RPMI7951 (cell line): ENCODE results near the gene SPPL3. TPM values are rescaled to one million over a fixed set of nuclear protein-coding genes. Genes with fewer than 3 reads are reported as not detected.
A peak's percentile ranks its signal among the peaks of the same experiment; 100 is the strongest.
"Not testable (repeated sequence)": the region's sequence is repeated elsewhere in the genome, so short reads cannot be mapped to it uniquely, and the experiment has no call there.

Experiments
- DNase-seq: peaks from one replicate; pipeline ENCODE4 v3.0.0-alpha.2; 2012; ENCODE audit warnings: low read depth
- total RNA-seq: library from RNA; depleted of rRNA; stranded (reverse); fragments of >200 nt; shearing (Covaris generic); gene quantifications from 2 replicates; pipeline ENCODE4 v1.2.3, GENCODE V29; 2014

SPPL3 gene
- total RNA-seq, 1 experiment from 2014 or later = 8.4 TPM

GRCh38 chr12:120820884-120821510, 83.2 kb downstream of the SPPL3 start:
- DNase-seq = no peak

GRCh38 chr12:120818416-120818815, 85.7 kb downstream of the SPPL3 start:
- peak; percentile 29 for DNase-seq

- no peak for DNase-seq
Observed at GRCh38 chr12:120817559-120818330, 86.4 kb downstream of the SPPL3 start.

GRCh38 chr12:120816363-120816762, 87.8 kb downstream of the SPPL3 start:
- no peak for DNase-seq

GRCh38 chr12:120814903-120815429, 89.2 kb downstream of the SPPL3 start:
- DNase-seq = no peak

- no peak for DNase-seq
Observed at GRCh38 chr12:120814203-120814902, 89.8 kb downstream of the SPPL3 start.

- DNase-seq = no peak
Observed at GRCh38 chr12:120813588-120814153, 90.5 kb downstream of the SPPL3 start.

GRCh38 chr12:120810021-120810420, 94.1 kb downstream of the SPPL3 start:
- no peak for DNase-seq

- DNase-seq = no peak
Observed at GRCh38 chr12:120804428-120804827, 99.7 kb downstream of the SPPL3 start.

- DNase-seq = no peak
Observed at GRCh38 chr12:120801146-120801545, 103.0 kb downstream of the SPPL3 start.

GRCh38 chr12:120800665-120801064, 103.5 kb downstream of the SPPL3 start:
- no peak for DNase-seq

- DNase-seq = no peak
Observed at GRCh38 chr12:120799243-120800045, 104.7 kb downstream of the SPPL3 start.

GRCh38 chr12:120798696-120799095, 105.5 kb downstream of the SPPL3 start:
- DNase-seq = no peak

GRCh38 chr12:120797677-120798642, 106.2 kb downstream of the SPPL3 start:
- DNase-seq = no peak

- DNase-seq = no peak
Observed at GRCh38 chr12:120795441-120796178, 108.5 kb downstream of the SPPL3 start.

- no peak for DNase-seq
Observed at GRCh38 chr12:120793357-120793756, 110.8 kb downstream of the SPPL3 start.

- not testable (repeated sequence) for DNase-seq
Observed at GRCh38 chr12:120792456-120792855, 111.7 kb downstream of the SPPL3 start.

- peak; percentile 1 for DNase-seq
Observed at GRCh38 chr12:120791669-120792176, 112.4 kb downstream of the SPPL3 start.

- no peak for DNase-seq
Observed at GRCh38 chr12:120790114-120790513, 114.0 kb downstream of the SPPL3 start.
